Fibroblast of peridontal ligament (primary cell): Measurements from ENCODE around the gene UBE2D1.
A peak's percentile ranks its signal among the peaks of the same experiment; 100 is the strongest.

Experiments used
- DNase-seq: peaks from one replicate; pipeline ENCODE4 v3.0.0-alpha.2; 2010; ENCODE audit errors: extremely low read depth

Gene UBE2D1

DNA sequence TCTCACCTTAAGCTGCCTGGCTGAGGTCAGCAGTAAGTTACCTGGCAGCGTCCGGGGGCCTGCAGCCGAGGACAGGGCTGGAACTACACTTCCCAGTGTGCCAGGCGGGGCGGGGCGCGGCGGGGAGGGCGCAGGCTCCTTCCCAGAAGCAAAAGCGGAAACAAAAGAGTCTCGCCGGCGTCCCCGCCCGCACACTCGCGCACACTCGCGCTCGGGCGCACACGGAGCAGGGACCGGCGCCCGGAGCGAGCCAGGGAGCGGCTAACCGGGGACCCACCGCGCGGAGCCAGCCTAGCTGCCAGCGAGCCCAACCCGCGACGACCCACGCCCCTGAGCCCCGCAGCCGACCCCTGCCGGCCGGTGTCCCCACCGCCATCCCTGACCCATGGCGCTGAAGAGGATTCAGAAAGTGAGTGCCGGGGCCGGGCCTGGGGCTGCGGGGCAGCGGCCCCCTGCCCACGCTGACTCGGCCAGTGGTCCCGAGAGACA, at the start of gene UBE2D1:
UBE2D1 (plus strand) TSS at position 190 of the 489 bp plus-strand sequence; CDS start at position 386, 196 bp downstream.
- peak; percentile 52 for DNase-seq

- peak; percentile 79 for DNase-seq
These were observed 43.1 kb upstream of the UBE2D1 start for GRCh38 chr10:58291538-58292174.

DNA sequence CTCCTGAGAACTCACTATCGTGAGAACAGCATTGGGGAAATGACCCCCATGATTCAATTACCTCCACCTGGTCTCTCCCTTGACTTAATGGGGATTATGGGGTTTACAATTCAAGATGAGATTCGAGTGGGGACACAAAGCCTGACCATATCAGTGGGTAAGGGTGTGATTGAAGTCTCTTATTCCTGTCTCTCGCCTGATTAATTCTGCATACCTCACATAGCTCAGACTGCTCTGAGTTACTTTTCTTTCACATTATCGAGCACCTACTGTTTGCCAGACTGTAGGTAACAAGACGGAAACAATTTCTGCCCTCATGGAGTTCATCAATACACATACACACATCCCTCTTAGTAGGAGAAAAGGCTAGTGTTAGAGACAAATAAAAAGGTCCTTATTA, 40.8 kb upstream of the UBE2D1 start:
- no peak for DNase-seq

DNA sequence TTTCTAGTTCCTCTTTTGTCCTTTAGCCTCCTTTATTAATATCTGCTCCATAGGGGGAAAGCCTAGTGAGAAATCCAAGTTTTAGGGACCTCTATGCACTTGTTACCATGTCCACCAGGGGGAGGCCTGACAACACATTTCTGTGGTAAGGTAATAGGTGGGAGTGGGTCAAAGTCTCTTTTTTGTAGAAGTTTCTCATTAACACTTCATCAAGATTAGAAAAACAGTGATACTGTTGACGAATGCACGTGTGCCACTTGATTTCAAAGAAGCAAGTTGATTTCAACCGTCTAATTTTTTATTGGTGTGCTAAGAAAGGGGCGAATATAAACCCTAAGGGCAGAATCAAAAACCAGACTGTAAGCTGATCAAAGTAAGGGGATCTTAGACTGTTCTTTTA, 35.2 kb upstream of the UBE2D1 start:
- DNase-seq, result peak; percentile 68

DNA sequence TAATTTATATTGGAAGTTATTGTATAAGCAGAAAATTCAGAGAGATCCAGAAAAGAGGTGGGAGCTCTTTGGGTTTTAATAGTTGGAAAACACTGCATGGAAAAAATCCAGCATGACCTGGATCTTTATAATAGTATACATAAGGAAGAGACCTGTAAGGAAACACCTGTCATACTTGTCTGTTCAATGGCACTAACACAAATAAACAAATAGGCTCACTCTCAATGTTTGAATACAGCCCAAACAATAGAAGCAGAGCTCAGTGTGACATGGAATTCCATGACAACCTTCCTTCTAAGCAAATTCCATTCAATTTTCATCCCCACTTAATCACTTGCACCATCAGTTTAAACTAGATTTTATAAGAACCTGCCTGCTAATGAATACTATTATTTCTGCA, 34.1 kb upstream of the UBE2D1 start:
- no peak for DNase-seq

DNA sequence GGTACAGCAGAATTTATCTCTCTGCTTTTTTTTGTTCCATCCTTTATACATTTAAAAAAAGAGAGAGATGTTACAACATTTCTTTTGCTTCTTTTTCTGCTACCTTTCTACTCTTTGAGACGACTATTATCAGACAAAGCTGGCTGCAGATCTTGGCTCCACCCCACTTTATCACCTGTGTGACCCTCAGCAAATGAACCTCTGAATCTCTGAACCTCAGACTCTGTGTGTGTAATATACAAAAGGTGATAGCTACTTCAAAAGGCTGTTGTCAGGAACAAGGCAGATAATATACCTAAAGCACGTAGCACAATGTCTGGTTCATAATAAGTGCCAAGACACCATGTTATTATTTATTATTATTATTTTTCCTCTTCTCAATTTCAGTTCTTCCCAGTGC, 32.6 kb upstream of the UBE2D1 start:
- no peak for DNase-seq

- no peak for DNase-seq
These were observed 30.6 kb upstream of the UBE2D1 start for GRCh38 chr10:58304099-58304633.

GRCh38 chr10:58305821-58306220, 29.0 kb upstream of the UBE2D1 start:
- no peak for DNase-seq

DNA sequence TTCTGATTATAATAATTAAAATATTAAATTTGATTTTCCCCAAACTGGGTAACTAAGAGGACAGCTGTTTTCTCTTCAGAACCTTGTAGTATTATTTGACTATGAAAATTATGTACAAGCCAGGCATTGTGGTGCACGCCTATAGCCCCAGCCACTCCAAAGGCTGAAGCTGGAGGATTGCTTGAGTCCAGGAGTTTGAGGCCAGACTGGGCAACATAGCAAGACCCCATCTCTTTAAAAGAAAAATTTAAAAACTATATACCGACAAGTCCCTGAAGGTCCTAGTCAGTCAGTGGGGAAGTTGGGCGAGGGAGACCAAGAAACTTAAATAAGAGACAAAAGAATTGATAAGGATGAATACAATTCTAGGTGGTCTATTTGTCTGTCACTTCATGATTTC, 27.1 kb upstream of the UBE2D1 start:
- DNase-seq, result no peak

DNA sequence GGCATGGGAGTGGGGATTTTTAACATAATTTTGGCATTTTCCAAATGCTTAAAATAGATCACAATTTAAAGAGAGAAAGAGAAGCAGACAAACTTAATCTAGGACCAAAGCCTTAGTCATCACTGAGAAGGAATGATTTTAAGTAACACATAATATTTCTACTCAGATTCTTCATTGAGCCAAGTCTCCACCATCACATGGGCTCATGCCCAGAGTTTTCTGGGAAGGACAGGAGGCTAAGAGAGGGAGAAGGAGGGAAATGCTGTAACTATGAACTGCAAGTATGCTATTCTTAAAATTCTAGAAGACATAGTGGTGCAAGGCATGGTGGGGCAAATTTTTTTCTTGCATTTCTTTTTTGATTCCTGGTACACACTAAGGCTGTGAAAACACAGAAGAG, 23.8 kb upstream of the UBE2D1 start:
- peak; percentile 37 for DNase-seq

DNA sequence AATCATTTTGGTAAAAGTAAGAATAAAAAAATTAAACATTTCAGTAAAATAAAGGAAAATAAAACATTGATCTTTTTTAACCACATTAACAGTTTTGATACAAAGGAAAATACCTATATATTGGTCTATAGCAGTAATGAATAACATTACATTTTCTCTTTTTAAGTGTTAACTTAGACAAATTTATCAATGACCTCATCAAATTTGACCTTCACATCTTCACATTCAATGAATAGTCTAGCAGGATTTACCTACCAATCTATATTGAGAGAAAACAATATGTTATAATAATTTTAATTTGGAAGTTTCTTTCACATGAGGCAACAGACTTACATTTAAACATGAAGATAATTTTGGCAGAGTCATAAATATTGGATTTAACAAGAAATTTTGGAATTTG, 17.9 kb upstream of the UBE2D1 start:
- DNase-seq, result no peak

GRCh38 chr10:58318346-58318745, 16.5 kb upstream of the UBE2D1 start:
- DNase-seq, result peak; percentile 53

- DNase-seq, result peak; percentile 1
These were observed 15.2 kb upstream of the UBE2D1 start for GRCh38 chr10:58319599-58319998.

- DNase-seq, result no peak
These were observed 14.3 kb upstream of the UBE2D1 start for GRCh38 chr10:58320351-58321049.

- peak; percentile 51 for DNase-seq
These were observed 12.6 kb upstream of the UBE2D1 start for GRCh38 chr10:58322072-58322834.

- DNase-seq, result peak; percentile 8
These were observed 12.0 kb upstream of the UBE2D1 start for GRCh38 chr10:58322835-58323209.

- peak; percentile 27 for DNase-seq
These were observed 7.8 kb upstream of the UBE2D1 start for GRCh38 chr10:58326967-58327381.

GRCh38 chr10:58328233-58328632, 6.6 kb upstream of the UBE2D1 start:
- DNase-seq, result no peak

DNA sequence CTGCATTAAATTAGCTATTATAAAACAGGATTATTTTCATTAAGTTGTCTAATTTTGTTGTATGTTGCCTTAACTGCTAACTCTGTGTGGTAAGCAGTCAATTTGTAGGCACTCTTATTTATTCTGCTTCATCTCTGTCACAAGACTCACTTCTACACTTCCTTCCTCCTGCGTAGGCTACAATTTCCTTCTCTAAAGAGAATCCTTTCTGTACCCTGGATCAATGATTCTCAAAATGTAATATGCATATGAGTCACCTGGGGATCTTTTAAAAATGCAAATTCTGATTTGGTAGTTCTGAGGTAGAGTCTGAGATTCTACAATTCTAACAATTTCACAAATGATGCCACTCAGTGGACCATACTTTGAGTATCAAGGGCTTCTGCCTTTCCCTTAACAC, 4.4 kb upstream of the UBE2D1 start:
- no peak for DNase-seq

GRCh38 chr10:58331646-58332045, 3.2 kb upstream of the UBE2D1 start:
- no peak for DNase-seq

DNA sequence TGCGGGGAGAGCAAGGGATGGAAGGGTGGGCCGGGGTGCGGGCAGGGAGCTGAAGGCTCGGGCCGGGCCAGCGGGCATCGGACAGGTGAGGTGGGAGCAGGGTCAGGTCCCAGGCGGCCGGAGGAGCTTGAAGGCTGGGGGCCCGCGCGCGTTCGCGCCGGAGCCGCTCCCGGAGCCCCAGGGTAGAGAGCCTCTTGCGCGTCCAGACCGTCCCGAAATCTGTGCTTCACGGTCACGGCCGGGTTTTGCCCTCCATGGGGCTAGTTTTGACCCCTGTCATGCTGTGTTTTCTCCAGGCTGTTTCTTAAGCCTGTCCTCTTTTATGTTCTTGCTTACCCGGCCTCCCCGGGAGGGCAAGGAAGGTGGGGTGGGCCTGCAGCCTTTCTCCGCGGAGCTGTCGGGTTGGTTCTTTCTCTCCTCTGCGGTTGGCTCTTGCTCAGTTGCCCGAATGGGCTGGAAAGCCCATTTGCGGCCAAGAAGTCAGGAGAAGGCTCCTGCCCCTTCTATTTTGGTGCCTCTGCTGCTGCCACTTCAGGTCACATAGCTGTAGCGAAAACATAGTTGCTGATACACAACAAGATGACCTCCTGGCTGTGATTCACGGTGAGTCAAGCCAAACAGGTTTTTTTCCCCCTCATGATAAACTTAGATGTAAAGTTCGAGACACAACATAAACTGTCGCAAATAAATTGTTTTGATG, 650 bp downstream of the UBE2D1 start:
- peak; percentile 20 for DNase-seq

DNA sequence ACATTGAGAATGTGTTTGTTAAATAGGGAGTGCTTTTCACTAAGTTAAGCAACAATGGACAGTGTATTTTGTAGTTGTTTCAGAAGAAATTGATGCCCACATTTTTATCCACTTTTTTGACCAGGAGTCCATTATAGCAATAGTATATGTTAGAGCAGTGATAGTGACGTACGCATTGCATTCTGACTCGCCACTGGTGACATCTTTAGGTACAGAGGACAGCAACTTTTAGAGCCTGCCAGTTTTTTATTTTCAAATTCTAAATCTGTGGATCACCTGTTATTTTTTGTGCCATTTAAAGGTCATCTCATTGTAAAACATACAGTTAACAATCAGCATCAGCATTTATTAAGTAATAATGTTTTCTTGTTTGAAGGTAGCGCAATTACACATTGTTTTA, 1.4 kb downstream of the UBE2D1 start:
- DNase-seq, result no peak
